Prostate gland (tissue), 2 donors: ENCODE measurements around the gene GMDS. TPM values are rescaled to one million over a fixed set of nuclear protein-coding genes. Genes with fewer than 3 reads are reported as not detected.

Source experiments
- DNase-seq: peaks from one replicate; pipeline ENCODE4 v3.0.0-alpha.2; 2019; ENCODE audit warnings: low spot score
- H3K27ac ChIP-seq, 2 donors: fragments of 200-600 bp; sonication (generic); 2 replicates each; pipeline ENCODE4 v1.5.1; 2017 to 2019
- H3K27me3 ChIP-seq: fragments of 200-600 bp; sonication (generic); replicated peaks from 2 replicates; pipeline ENCODE4 v1.5.1; 2019; ENCODE audit not compliant: insufficient read depth
- H3K36me3 ChIP-seq, 2 donors: fragments of 200-600 bp; sonication (generic); 1 replicate in 1 of 2; 2 replicates in 1 of 2; pipeline versions ENCODE4 v1.5.1 to v1.8.1; 2017 to 2019
- H3K4me1 ChIP-seq: fragments of 200-600 bp; sonication (generic); replicated peaks from 2 replicates; pipeline ENCODE4 v1.5.1; 2019
- H3K4me3 ChIP-seq, 2 donors: fragments of 200-600 bp; sonication (generic); 2 replicates each; pipeline ENCODE4 v1.5.1; 2017 to 2019
- H3K9me3 ChIP-seq: fragments of 200-600 bp; sonication (generic); 2 replicates; pipeline ENCODE4 v1.5.1; 2017
- POLR2A ChIP-seq: fragments of 450-650 bp; IDR thresholded peaks from one replicate; pipeline ENCODE4 v1.6.1; 2016; ENCODE audit warnings: antibody characterized with exemption, mild to moderate bottlenecking
- POLR2AphosphoS5 ChIP-seq: sonication (generic); formaldehyde crosslinking; IDR thresholded peaks from one replicate; pipeline ENCODE4 v1.6.1; 2017; ENCODE audit warnings: antibody characterized with exemption
- WGBS: methylation state at CpG from one replicate; pipeline ENCODE4 v1.1.5; 2018; 5-methylcytosine and 5-hydroxymethylcytosine counted together
- intact Hi-C: fragments of 100-400 bp; cut with DNase I; formaldehyde crosslinking; loops from one replicate; pipeline ENCODE4 v1.14.2; 2022
- total RNA-seq, 2 donors: library from RNA; depleted of rRNA; stranded (reverse); fragments of >200 nt; gene quantifications; one replicate each; pipeline ENCODE4 v1.1.0, GENCODE V29; 2016
- TF ChIP-seq, protein P1 (sequence below), 4 experiments: fragments of 200-600 bp in 2 of 4; fragments of 450-650 bp in 2 of 4; sonication (generic) in 2 of 4; IDR thresholded peaks; 1 replicate in 3 of 4; 2 replicates in 1 of 4; pipeline ENCODE4 v1.5.1; 2016 to 2019; ENCODE audit warnings: antibody characterized with exemption in 4 of 4, mild to moderate bottlenecking in 2 of 4, moderate library complexity in 2 of 4

GMDS gene
- total RNA-seq, 2 donors from 2014 or later = 24.9 to 29.9 TPM

DNA sequence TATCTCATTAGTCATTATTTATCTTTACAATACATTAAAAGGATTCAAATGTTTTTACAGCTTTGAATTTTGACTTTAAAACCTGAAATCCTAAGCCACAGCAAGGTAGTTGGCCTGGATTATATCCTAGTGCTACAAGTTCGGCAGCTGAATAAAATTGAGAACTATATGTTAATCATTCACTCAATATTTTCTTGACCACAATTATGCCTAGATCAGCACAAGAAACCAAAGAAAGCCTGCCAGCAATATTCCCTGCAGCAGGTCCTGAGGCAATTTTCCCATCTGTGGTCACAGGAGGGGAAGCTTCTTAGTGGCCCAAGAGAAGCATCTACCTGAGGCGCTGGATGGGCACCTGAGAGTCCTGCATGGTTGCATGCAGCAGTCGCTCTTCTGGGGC, 183.5 kb downstream of the GMDS start:
- Histone ChIP-seq H3K27me3 (no peaks in the 10 kb centered on the region), H3K27ac (no peak overlapping the region), H3K4me3 (no peak overlapping the region), H3K36me3 (no peaks in the 10 kb centered on the region), H3K9me3 (no peaks in the 10 kb centered on the region), H3K4me1 (no peaks in the 10 kb centered on the region)
- intact Hi-C loops = no loop called here
- no peak for TF ChIP-seq POLR2AphosphoS5
- TF ChIP-seq, protein P1, sequence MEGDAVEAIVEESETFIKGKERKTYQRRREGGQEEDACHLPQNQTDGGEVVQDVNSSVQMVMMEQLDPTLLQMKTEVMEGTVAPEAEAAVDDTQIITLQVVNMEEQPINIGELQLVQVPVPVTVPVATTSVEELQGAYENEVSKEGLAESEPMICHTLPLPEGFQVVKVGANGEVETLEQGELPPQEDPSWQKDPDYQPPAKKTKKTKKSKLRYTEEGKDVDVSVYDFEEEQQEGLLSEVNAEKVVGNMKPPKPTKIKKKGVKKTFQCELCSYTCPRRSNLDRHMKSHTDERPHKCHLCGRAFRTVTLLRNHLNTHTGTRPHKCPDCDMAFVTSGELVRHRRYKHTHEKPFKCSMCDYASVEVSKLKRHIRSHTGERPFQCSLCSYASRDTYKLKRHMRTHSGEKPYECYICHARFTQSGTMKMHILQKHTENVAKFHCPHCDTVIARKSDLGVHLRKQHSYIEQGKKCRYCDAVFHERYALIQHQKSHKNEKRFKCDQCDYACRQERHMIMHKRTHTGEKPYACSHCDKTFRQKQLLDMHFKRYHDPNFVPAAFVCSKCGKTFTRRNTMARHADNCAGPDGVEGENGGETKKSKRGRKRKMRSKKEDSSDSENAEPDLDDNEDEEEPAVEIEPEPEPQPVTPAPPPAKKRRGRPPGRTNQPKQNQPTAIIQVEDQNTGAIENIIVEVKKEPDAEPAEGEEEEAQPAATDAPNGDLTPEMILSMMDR (IDR thresholded peaks at IDR 0.05) = no peak
- TF ChIP-seq POLR2A = no peak
- no peak for DNase-seq
- WGBS = 79% methylated on average over 3 of the region's 3 CpGs

DNA sequence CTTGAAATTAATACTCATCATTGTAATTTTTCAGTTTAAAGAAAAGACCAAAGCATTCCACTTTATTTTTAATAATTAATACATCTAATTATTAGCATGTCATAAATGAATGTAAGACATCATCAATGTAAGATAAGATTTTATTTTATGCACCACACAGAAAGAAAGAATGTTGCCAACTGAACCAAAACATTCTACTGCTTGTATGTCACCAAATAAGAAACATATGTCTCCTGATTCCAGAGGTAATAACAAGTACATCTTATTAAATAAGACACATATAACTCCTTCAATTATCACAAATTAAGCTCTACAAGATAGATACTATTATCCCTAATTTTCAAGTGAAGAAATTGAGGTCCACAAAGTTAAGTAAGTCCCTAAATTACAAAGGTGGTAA, 189.5 kb downstream of the GMDS start:
- no peaks in the 10 kb centered on the region for H3K9me3 ChIP-seq
- H3K4me1 ChIP-seq = no peaks in the 10 kb centered on the region
- intact Hi-C loops = no loop called here
- DNase-seq = no peak
- TF ChIP-seq POLR2A = no peak
- TF ChIP-seq, protein P1 (IDR thresholded peaks at IDR 0.05) = no peak
- no peak for TF ChIP-seq POLR2AphosphoS5
- no peaks in the 10 kb centered on the region for H3K36me3 ChIP-seq
- no peaks in the 10 kb centered on the region for H3K27me3 ChIP-seq
- H3K27ac ChIP-seq = no peak overlapping the region
- no peak overlapping the region for H3K4me3 ChIP-seq

DNA sequence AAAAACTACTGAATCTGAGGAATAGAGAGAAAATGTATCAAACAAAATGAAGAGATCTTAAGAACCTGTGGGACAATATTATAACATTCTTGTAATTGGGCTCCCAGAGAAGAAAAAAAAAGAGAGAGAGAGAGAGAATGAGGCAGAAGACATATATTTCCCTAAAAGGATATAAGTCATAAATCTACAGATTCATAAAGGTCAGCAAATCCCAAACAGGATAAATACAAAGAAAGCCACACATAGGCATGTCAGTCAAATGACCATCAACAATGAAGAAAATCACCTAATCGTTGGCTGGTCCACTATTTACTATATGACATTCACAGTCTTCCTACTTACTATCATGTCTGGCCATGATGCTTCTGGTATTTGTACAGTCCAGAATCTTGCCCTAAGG, 190.3 kb downstream of the GMDS start:
- Histone ChIP-seq H3K4me1 (no peaks in the 10 kb centered on the region), H3K4me3 (no peak overlapping the region), H3K27me3 (no peaks in the 10 kb centered on the region), H3K9me3 (no peaks in the 10 kb centered on the region), H3K36me3 (no peaks in the 10 kb centered on the region), H3K27ac (no peak overlapping the region)
- DNase-seq = no peak
- intact Hi-C loops = no loop called here
- WGBS = 81% methylated on average over 1 of the region's 1 CpG
- TF ChIP-seq, protein P1 (IDR thresholded peaks at IDR 0.05) = no peak
- TF ChIP-seq POLR2AphosphoS5 (no peak), POLR2A (no peak)

DNA sequence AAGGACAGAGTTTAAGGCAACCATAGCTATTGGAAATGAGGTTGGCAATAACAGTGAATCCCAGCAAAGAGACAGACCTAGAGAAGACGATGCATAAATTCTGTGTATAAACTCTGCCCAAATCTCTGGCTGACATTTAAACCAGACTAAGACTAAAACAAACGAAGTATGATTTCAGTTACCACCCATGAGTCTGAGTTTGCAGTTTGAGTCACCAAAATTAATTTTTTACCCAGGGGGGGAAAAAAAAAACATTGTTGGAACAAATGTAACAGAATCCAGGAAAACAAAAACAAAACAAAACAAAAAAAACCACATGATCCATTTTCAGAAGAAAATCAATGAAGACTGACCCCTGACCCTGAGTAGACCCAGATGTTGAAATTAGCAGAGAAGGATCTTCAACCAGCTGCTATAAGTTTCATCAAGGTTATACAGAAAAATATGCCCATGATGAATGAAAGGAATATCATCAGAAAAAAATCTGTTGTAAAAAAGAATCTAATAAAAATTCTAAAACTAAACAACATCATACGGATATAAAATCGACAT, 190.8 kb downstream of the GMDS start:
- H3K4me1 ChIP-seq = no peaks in the 10 kb centered on the region
- 84% methylated on average over 4 of the region's 4 CpGs for WGBS
- intact Hi-C loops = no loop called here
- H3K36me3 ChIP-seq = no peaks in the 10 kb centered on the region
- no peak overlapping the region for H3K27ac ChIP-seq
- no peak for DNase-seq
- H3K27me3 ChIP-seq = no peaks in the 10 kb centered on the region
- no peak for TF ChIP-seq POLR2AphosphoS5
- TF ChIP-seq, protein P1 (IDR thresholded peaks at IDR 0.05) = no peak
- no peak for TF ChIP-seq POLR2A
- H3K9me3 ChIP-seq = no peaks in the 10 kb centered on the region
- no peak overlapping the region for H3K4me3 ChIP-seq

DNA sequence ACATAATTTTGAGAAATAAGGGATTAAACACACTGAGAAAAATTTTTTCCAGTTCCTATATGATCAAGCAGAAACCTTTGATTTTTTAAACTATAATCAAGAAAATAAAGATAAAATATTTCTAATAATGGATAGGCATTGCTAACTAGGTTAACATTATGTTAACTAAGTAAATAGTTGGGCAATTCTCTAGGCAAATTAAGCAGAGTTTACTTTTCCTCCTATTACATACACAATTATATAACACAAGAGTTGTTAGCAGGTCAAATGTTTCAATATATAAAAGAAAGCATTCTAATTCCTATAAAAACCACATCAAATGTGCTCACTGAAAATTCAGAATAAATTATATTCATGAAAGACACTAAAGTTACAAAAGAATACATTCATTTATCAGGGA, 191.7 kb downstream of the GMDS start:
- Histone ChIP-seq H3K4me3 (no peak overlapping the region), H3K9me3 (no peaks in the 10 kb centered on the region), H3K36me3 (no peaks in the 10 kb centered on the region), H3K27ac (no peak overlapping the region), H3K27me3 (no peaks in the 10 kb centered on the region), H3K4me1 (no peaks in the 10 kb centered on the region)
- intact Hi-C loops = no loop called here
- TF ChIP-seq, protein P1 (IDR thresholded peaks at IDR 0.05) = no peak
- no peak for TF ChIP-seq POLR2AphosphoS5
- DNase-seq = no peak
